ENCODE data around the gene GRIP2.

Gene GRIP2

DNA sequence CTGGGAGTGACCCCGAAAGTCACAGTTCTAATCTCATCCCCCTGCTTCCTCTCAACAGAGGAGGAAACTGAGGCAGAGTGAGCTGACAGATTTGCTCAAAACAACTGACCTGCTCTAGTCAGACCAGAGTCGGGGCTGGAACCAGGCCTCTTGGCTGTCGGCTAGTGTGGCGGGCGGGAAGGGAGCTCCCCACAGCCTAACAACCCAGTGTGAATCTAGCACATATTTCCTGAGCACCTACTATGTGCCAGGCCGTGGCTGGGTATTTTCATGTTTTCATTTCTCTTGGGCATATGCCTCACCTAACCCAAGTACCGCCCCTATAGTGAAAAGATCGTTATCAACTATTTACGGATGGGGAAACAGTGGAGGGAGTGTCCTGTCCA lies 27.2 kb downstream of the GRIP2 start:
- no peak overlapping the region for H3K4me3 ChIP-seq (ENCODE audit: control insufficient read depth, low read depth, low read length)
- DNase-seq (ENCODE audit: low read depth): no peak
- TF ChIP-seq, protein P1, sequence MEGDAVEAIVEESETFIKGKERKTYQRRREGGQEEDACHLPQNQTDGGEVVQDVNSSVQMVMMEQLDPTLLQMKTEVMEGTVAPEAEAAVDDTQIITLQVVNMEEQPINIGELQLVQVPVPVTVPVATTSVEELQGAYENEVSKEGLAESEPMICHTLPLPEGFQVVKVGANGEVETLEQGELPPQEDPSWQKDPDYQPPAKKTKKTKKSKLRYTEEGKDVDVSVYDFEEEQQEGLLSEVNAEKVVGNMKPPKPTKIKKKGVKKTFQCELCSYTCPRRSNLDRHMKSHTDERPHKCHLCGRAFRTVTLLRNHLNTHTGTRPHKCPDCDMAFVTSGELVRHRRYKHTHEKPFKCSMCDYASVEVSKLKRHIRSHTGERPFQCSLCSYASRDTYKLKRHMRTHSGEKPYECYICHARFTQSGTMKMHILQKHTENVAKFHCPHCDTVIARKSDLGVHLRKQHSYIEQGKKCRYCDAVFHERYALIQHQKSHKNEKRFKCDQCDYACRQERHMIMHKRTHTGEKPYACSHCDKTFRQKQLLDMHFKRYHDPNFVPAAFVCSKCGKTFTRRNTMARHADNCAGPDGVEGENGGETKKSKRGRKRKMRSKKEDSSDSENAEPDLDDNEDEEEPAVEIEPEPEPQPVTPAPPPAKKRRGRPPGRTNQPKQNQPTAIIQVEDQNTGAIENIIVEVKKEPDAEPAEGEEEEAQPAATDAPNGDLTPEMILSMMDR (conservative IDR thresholded peaks at IDR 0.05; ENCODE audit: control insufficient read depth, insufficient read depth, low read depth, low read length): no peak

DNA sequence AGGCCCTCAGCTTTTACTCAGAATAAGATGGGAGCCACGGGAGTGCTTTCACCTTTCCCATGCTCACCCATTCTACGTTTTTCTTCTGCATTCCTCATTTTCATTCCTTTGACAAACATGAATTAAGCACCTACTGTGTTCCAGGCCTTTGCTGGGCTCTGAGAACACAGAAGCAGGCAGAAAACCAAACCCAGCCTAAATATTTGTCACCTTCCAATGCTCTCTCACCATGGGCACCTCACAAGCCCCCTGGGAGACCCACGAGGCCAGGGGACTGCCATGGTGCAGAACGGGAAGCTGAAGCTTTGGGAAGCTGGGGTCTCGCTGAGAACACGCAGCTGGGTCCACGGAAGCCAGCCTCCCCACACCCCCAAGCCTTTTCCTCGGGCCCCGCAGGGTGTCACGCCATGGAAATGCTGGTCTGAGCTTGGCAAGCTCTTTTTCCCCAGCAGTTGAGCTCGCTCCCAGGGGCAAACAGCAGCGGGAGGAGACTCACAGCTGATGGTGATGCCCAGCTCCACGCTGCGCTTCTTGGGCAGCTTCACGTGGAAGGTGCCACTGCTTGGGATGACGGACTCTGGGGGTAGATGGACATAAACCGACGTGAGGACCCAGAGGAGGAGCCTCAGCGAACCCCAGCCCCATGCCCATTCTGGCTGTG lies 27.7 kb downstream of the GRIP2 start:
- TF ChIP-seq, protein P1 (conservative IDR thresholded peaks at IDR 0.05; ENCODE audit: control insufficient read depth, insufficient read depth, low read depth, low read length): no peak
- no peak overlapping the region for H3K4me3 ChIP-seq (ENCODE audit: control insufficient read depth, low read depth, low read length)

DNA sequence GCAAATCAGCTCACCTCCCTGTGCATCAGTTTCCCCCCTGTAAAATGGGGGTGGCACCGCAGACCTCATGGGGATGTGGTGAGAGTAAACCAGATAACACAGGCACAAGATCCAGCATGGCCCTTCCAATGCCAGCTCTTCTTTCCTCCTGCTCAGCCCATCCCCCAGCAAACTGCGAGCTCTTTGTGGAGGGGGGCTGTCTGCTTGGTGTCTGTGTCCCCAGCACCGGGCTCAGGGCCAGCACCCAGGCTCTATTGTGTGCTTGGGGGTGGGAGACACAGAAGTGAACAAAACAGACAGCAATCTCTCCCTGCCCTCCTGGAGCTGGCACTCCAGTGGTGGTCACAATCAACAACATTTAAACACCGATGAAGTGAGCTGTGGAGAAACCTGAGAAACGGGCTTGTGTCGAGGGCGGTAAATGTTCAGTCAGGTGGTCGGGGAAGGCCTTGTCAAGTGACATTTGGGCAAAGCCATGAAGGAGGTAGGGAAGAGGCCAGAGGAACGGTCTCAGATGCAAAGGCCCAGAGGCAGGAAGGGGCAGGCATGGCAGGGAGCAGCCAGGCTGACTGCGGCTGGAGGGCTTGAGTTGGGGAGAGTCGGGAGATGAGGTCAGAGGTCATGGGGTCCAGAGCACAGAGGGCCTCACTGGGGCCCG lies 28.4 kb downstream of the GRIP2 start:
- TF ChIP-seq, protein P1 (conservative IDR thresholded peaks at IDR 0.05; ENCODE audit: control insufficient read depth, insufficient read depth, low read depth, low read length): no peak

More for the DNA sequence above, 27.7 kb downstream of the GRIP2 start:
- no peak for DNase-seq (ENCODE audit: low read depth)

DNA sequence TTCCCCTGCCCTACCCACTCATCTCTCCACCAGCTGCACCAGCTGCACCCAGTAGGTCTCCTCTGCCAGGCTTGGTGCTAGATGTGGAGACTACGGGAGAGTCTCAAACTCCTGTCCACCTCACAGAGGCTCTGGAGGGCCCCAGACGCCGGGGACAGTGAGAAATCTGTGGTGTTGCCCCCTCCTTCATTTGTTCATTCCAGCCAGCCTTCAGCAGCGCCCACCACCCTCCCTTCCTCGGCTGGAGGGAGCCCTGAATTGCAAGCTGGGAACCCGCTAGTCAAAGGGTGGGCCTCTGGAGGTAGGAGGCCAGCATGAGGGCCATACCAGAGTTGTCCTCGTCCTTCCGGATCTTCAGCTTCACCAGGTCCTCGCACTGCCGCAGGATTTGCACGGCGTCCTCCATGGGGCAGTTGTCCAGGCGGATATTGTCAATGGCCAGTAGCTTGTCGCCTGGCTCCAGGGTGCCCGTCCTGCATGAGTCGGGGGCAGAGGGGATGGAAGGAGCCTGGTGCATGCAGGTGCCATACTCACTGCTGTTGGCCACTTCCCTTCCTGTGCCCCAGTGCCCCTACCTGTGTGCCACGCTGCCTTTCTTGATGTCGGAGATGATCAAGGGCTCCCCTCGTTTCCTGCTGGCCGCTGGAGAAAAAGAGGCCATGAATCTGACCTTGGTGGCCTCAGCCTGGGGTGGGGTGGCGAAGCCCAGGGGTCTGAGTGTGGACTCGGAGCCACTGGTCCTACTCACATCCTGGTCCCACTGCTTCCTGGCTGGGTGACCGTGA lies 29.1 kb downstream of the GRIP2 start:
- no peak for DNase-seq (ENCODE audit: low read depth)
- H3K4me3 ChIP-seq (ENCODE audit: control insufficient read depth, low read depth, low read length): no peak overlapping the region
- TF ChIP-seq, protein P1 (conservative IDR thresholded peaks at IDR 0.05; ENCODE audit: control insufficient read depth, insufficient read depth, low read depth, low read length): no peak

More for the DNA sequence above, 28.4 kb downstream of the GRIP2 start:
- DNase-seq (ENCODE audit: low read depth): no peak
- H3K4me3 ChIP-seq (ENCODE audit: control insufficient read depth, low read depth, low read length): no peak overlapping the region

DNA sequence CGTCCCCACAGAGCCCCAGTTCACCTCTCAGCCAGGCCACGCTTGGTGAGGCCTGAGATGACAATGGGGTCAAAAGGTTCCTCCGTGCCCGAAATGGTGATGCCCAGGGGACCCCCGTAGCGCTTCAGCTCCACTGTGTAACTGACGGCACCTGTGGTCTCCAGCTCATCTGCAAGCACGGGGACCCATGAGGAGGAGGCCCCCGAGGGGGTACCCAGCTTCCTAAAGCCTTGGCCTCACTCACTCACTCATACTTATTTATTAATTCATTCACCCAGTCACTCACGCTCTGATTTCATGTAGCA lies 30.4 kb downstream of the GRIP2 start:
- no peak for DNase-seq (ENCODE audit: low read depth)
- TF ChIP-seq, protein P1 (conservative IDR thresholded peaks at IDR 0.05; ENCODE audit: control insufficient read depth, insufficient read depth, low read depth, low read length): no peak
- H3K4me3 ChIP-seq (ENCODE audit: control insufficient read depth, low read depth, low read length): no peak overlapping the region

DNA sequence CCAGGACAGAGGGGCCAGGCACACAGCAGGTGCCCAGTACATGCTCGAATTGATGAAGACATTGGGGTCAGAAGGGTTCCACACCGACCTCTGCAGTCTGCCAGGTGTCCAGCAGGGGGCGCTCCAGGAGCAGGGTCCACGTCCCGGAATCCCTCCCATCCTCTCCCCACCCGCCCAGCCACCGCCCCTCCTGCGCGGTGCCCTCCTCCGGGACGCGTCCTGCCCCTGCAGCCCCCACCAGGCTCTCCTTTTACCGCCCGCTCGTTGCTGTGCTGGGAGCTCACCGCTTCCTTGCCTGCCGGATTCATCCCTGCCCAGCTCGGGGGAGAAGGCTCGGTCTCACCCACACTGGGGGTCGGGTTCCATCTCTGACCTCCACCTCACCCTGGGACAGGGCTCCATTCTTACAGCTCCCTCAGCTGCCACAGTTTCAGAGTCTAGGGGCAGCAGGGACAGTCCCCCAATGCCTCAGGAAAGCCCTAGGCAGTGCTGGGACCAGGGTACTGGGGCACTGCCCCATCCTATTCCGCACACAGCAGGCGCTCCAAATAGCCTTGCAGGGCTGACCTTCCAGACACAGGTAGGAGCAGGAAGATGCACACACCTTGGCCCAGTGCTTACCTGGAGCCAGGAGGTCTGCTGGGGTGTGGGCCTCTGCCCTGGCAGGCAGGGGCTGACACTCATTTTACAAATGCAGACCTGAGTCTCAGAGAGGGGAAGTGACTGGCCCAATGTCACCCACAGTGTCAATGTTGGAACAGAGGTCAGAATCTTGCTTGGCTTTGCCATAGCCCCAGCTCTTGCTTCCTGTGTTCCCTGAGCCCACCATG lies 31.0 kb downstream of the GRIP2 start:
- peak; percentile 30 for DNase-seq (ENCODE audit: low read depth)
- TF ChIP-seq, protein P1 (conservative IDR thresholded peaks at IDR 0.05; ENCODE audit: control insufficient read depth, insufficient read depth, low read depth, low read length): peak; percentile 72
- H3K4me3 ChIP-seq (ENCODE audit: control insufficient read depth, low read depth, low read length): no peak overlapping the region
